HEK293T (cell line): Measurements from ENCODE around the gene LYRM9.

ENCODE experiments used
- CTCF ChIA-PET: fragments of 350-600 bp; formaldehyde crosslinking; extraction: SDS; loops from one replicate; lab custom pipeline; 2021; ENCODE audit warnings: antibody characterized with exemption, inconsistent platforms; lab: Yijun Ruan, JAX
- POLR2A ChIA-PET: fragments of 350-600 bp; formaldehyde crosslinking; extraction: SDS; loops from one replicate; lab custom pipeline; 2020; ENCODE audit warnings: antibody characterized with exemption, inconsistent platforms; lab: Yijun Ruan, JAX
- DNase-seq: peaks from one replicate; pipeline ENCODE4 v3.0.0; 2012; ENCODE audit warnings: mixed read lengths; ENCODE audit errors: extremely low spot score
- ARNT ChIP-seq: fragments of 450-650 bp; IDR thresholded peaks from 2 replicates; pipeline ENCODE4 v1.6.1; 2017; ENCODE audit warnings: mild to moderate bottlenecking
- BHLHE40 ChIP-seq: fragments of 450-650 bp; IDR thresholded peaks from 2 replicates; pipeline ENCODE4 v1.6.1; 2016; ENCODE audit warnings: mild to moderate bottlenecking, moderate library complexity, borderline replicate concordance
- CTBP1 ChIP-seq: fragments of 450-650 bp; IDR thresholded peaks from 2 replicates; pipeline ENCODE4 v1.6.1; 2016; ENCODE audit warnings: borderline replicate concordance
- ELF4 ChIP-seq: fragments of 450-650 bp; IDR thresholded peaks from 2 replicates; pipeline ENCODE4 v1.6.1; 2017; ENCODE audit warnings: antibody characterized with exemption
- FOXA1 ChIP-seq: fragments of 450-650 bp; IDR thresholded peaks from 2 replicates; pipeline ENCODE4 v1.6.1; 2016; ENCODE audit warnings: mild to moderate bottlenecking
- FOXK2 ChIP-seq: fragments of 450-650 bp; IDR thresholded peaks from 2 replicates; pipeline ENCODE4 v1.6.1; 2016; ENCODE audit warnings: mild to moderate bottlenecking
- FOXM1 ChIP-seq: fragments of 450-650 bp; IDR thresholded peaks from 2 replicates; pipeline ENCODE4 v1.6.1; 2017; ENCODE audit warnings: mild to moderate bottlenecking, borderline replicate concordance
- HDGF ChIP-seq: fragments of 450-650 bp; IDR thresholded peaks from 2 replicates; pipeline ENCODE4 v1.6.1; 2017; ENCODE audit warnings: antibody characterized with exemption, borderline replicate concordance
- L3MBTL2 ChIP-seq: fragments of 450-650 bp; conservative IDR thresholded peaks from 2 replicates; pipeline ENCODE4 v1.6.1; 2016; ENCODE audit warnings: mild to moderate bottlenecking
- LEF1 ChIP-seq: fragments of 450-650 bp; IDR thresholded peaks from 2 replicates; pipeline ENCODE4 v1.6.1; 2017; ENCODE audit warnings: mild to moderate bottlenecking, borderline replicate concordance
- NFRKB ChIP-seq: fragments of 450-650 bp; IDR thresholded peaks from 2 replicates; pipeline ENCODE4 v1.6.1; 2016; ENCODE audit warnings: mild to moderate bottlenecking, moderate library complexity
- SP1 ChIP-seq: fragments of 450-650 bp; IDR thresholded peaks from 2 replicates; pipeline ENCODE4 v1.6.1; 2017
- SUZ12 ChIP-seq: fragments of 450-650 bp; IDR thresholded peaks from 2 replicates; pipeline ENCODE4 v1.6.1; 2016; ENCODE audit warnings: mild to moderate bottlenecking
- TARDBP ChIP-seq: fragments of 450-650 bp; IDR thresholded peaks from 2 replicates; pipeline ENCODE4 v1.6.1; 2016
- ZNF384 ChIP-seq: fragments of 450-650 bp; IDR thresholded peaks from 2 replicates; pipeline ENCODE4 v1.6.1; 2016
- TF ChIP-seq, protein P1 (sequence below): fragments of 450-650 bp; IDR thresholded peaks from 2 replicates; pipeline ENCODE4 v1.6.1; 2016

LYRM9 gene

DNA sequence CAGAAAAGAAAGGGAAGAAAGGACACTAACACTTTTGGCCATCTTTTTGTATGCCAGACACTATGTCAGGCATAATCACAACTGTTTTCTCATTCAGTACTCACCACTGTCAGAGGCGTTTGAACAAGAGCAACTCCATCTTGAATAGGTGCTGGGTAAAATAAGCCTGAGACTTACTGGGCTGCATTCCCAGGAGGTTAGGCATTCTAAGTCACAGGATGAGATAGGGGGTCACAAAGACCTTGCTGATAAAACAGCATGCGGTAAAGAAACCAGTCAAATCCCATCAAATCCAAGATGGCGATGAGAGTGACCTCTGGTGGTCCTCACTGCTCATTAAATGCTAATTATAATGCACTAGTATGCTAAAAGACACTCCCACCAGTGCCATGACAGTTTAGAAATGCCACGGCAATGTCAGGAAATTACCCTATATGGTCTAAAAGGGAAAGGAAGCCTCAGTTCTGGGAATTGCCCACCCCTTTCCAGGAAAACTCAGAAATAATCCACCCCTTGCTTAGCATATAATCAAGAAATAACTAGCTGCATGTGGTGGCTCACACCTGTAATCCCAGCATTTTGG lies 14.9 kb upstream of the LYRM9 start:
- ChIA-PET POLR2A (no interaction called here), CTCF (no interaction called here)
- TF ChIP-seq BHLHE40 (no peak), FOXM1 (no peak), NFRKB (no peak), ARNT (no peak)
- no peak for DNase-seq

DNA sequence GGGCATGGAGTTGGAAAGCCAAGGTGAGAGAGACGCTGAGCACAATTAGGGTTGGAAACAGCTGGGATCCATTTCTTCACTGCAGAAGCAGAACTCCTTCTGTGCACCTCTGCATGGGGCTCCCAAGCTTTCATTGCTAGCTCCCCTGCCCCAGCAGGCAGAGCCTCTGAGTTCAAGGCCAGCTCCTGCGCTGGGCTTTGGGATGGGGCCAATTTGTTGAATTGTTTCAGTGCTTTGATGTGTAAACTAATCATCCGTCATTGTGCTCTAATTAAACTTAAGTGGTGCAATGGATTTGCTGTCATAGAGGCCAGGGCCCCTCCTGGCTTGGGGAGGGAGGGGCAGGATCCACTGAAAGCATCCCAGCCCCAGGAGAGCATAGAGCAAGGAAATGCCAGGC lies 13.5 kb upstream of the LYRM9 start:
- ChIA-PET POLR2A (no interaction called here), CTCF (no interaction called here)
- TF ChIP-seq L3MBTL2 (no peak), HDGF (no peak)
- TF ChIP-seq, protein P1, sequence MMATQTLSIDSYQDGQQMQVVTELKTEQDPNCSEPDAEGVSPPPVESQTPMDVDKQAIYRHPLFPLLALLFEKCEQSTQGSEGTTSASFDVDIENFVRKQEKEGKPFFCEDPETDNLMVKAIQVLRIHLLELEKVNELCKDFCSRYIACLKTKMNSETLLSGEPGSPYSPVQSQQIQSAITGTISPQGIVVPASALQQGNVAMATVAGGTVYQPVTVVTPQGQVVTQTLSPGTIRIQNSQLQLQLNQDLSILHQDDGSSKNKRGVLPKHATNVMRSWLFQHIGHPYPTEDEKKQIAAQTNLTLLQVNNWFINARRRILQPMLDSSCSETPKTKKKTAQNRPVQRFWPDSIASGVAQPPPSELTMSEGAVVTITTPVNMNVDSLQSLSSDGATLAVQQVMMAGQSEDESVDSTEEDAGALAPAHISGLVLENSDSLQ, result no peak
- DNase-seq, result no peak

DNA sequence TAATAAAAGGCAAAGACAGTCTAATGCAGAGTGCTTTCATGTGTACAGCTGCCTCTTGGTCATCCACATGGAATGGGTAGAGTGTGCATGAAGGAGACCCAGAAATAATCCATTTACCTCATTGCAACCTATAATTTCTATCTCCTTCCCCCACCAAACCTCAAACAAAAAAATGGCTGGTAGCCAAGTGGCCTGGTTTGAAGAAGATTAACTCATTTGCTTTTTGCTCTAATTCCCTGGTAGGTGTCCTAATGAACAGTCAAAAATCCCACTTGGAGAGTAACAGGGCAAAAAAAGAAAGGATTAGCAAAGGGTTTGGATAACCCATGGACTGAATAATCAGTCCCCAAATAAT lies 13.0 kb upstream of the LYRM9 start:
- TF ChIP-seq L3MBTL2 (no peak), SUZ12 (no peak)
- no peak for DNase-seq
- CTCF ChIA-PET, result interaction anchor here (1.4 kb wide), 1 partner anchor 13 kb away, joined by 3 read pairs; the partner anchor contains the start of gene LYRM9
- POLR2A ChIA-PET, result no interaction called here

DNA sequence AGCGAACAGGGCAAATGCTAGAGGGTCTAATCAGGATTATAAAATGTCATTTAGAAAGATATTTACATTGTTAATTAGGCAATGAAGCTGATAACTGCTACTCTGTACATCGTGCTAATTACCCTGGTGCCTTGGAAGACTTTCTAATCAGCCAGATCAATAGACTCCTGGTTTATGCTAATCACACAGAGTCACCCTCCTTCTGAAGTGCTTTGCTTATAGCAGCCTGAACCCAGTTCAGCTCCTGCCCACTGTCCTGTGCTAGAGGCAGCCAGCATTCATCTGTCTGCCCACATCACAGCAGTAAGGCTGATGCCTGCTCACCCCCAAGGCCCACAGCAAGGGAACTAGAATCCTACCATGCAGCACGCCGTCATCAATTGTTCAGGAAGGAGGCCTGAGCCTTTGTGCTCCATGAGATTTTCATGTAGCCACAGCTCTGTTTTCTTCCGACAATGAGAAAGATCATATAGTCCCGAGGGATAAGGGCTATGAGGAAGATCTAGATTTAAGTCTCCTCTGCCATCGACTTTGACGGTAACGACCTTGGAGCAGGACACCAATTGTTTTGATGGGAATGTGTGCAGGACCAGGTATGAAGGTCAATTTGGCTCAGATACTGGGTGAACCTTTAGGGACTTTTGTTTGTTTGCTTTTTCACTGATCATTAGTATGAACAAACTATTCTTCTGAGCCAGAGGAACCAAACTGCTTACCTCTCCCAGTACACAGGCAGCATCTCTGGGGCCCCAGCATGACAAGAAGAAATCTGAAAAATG lies 12.5 kb upstream of the LYRM9 start:
- POLR2A ChIA-PET, result no interaction called here
- no peak for DNase-seq
- CTCF ChIA-PET, result interaction anchor here (1.4 kb wide), 1 partner anchor 12 kb away, joined by 3 read pairs; the partner anchor contains the start of gene LYRM9
- no peak for TF ChIP-seq HDGF
- TF ChIP-seq ARNT, result no peak
- TF ChIP-seq ELF4, result no peak
- no peak for TF ChIP-seq LEF1
- TF ChIP-seq TARDBP, result no peak

DNA sequence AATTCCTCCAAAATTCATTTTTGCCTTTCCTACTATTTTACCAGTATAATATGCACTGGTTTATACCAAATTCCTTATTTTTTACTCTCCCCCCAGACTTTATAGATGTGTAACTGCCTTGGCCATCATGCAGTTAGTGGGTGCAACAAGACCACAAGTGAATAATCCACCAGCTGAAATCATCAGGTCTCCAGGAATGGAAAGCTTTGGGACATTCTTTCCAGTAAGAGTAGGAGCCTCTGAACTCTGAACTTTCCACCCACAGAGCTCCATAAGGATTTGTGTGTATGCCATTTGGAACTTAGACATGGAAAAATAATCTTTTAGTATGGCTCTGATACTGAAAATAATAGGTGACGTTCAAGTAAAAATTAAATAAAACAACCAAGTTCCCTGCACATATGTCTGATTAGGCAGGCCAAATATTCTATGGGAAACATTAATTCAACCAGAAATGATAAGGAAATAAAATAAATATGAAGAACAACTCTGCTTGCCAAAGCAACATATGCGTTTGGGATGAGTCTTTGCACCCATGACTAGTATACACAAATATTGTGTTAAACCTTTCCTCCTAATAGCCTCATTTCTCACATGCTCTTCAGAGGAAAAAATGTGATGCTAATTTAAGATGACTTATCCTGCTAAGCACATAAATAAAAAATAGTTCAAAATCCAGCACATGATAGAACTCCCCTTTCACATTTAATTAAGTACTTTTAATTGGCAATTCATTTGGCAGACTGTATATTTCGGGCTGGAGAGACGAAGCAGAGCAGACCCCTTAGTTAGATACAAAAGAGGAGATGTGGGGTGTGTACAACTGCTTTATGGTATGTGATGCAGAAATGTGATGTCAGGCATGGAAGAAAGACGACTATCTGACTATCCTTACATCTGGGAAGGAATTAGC lies 11.6 kb upstream of the LYRM9 start:
- DNase-seq, result no peak
- no peak for TF ChIP-seq L3MBTL2
- no peak for TF ChIP-seq FOXM1
- no peak for TF ChIP-seq TARDBP
- TF ChIP-seq, protein P1, result no peak
- TF ChIP-seq CTBP1, result no peak
- TF ChIP-seq SP1, result no peak
- TF ChIP-seq LEF1, result no peak
- TF ChIP-seq FOXA1, result no peak
- TF ChIP-seq NFRKB, result no peak
- TF ChIP-seq SUZ12, result no peak
- no peak for TF ChIP-seq HDGF
- TF ChIP-seq FOXK2, result no peak
- TF ChIP-seq ZNF384, result no peak
- TF ChIP-seq ELF4, result no peak
- ChIA-PET POLR2A (no interaction called here), CTCF (interaction anchor here (1.4 kb wide), 1 partner anchor 11 kb away, joined by 3 read pairs; the partner anchor contains the start of gene LYRM9)

DNA sequence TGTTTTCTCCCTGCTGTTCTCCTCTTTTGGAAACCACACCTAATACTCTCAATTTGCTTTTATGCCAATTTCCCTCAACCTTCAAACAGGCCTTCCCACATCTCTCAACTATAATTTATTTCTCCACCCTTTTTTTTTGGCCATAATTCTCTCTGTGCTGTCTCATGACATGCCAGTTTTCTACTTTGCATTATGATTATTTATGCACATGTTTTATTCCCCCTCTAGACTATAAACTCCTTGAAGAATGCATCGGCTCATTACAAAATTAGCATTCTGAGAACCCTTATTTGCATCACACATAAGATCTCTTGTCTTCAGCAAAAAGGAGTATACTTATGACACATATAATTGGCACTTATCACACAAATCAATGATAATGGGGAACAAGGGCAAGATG lies 10.9 kb upstream of the LYRM9 start:
- ChIA-PET POLR2A (no interaction called here), CTCF (no interaction called here)
- TF ChIP-seq FOXK2, result no peak
- TF ChIP-seq FOXM1, result no peak
- no peak for TF ChIP-seq HDGF
- TF ChIP-seq ELF4, result no peak
- no peak for TF ChIP-seq NFRKB
- TF ChIP-seq L3MBTL2, result no peak
- TF ChIP-seq SUZ12, result no peak
- TF ChIP-seq TARDBP, result no peak
- no peak for TF ChIP-seq ZNF384
- TF ChIP-seq ARNT, result no peak
- no peak for TF ChIP-seq BHLHE40
- DNase-seq, result no peak

DNA sequence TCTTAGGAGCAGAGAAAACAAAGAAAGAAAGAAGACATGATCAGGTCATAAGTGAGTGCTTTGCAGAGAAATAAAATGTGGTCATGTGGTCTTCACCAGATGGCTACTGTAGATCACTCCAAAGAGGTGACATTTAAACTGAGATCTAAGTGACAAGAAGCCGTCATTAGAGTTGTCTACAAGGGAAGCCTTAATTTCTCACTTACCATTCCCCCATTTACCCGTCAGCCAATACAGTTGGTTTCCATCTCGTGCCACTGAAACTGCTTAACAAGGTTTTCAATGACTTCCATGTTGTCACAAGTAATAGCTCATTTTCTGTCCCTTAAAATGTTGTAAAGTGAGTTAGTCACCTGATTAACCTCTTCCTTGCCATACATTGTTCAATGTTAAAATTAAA lies 6.4 kb upstream of the LYRM9 start:
- CTCF ChIA-PET, result interaction anchor here (0.6 kb wide), 1 partner anchor 186 kb away, joined by 5 read pairs; no protein-coding TSS in a partner anchor
- POLR2A ChIA-PET, result no interaction called here
- TF ChIP-seq FOXK2, result no peak
- no peak for TF ChIP-seq FOXM1
- TF ChIP-seq SP1, result no peak
- TF ChIP-seq L3MBTL2, result no peak
- no peak for TF ChIP-seq BHLHE40
- TF ChIP-seq CTBP1, result no peak
- TF ChIP-seq TARDBP, result no peak
- TF ChIP-seq ELF4, result no peak
- no peak for TF ChIP-seq FOXA1
- TF ChIP-seq ZNF384, result no peak
- no peak for TF ChIP-seq HDGF
- TF ChIP-seq NFRKB, result no peak
- no peak for TF ChIP-seq LEF1
- TF ChIP-seq, protein P1, result no peak
- TF ChIP-seq ARNT, result no peak
- no peak for TF ChIP-seq SUZ12
- DNase-seq, result no peak
